Activated gamma-delta T cell treated with anti-CD3 and anti-CD28 coated beads, Interleukin-2, amount 50 U/mL, for 16 hours (primary cell): Measurements from ENCODE around the gene ADGRV1.

ENCODE experiments used
- DNase-seq: peaks from one replicate; pipeline ENCODE4 v3.0.0-alpha.2; 2020; ENCODE audit warnings: low read depth

The ADGRV1 gene

GRCh38 chr5:91141642-91142041 is 583.0 kb downstream of the ADGRV1 start:
- no peak for DNase-seq

- DNase-seq = no peak
These were observed 583.8 kb downstream of the ADGRV1 start for GRCh38 chr5:91142386-91142785.

- no peak for DNase-seq
These were observed 584.2 kb downstream of the ADGRV1 start for GRCh38 chr5:91142819-91143218.

- DNase-seq = no peak
These were observed 585.2 kb downstream of the ADGRV1 start for GRCh38 chr5:91143840-91144239.

GRCh38 chr5:91144491-91145332 is 586.1 kb downstream of the ADGRV1 start:
- no peak for DNase-seq

- DNase-seq = no peak
These were observed 586.7 kb downstream of the ADGRV1 start for GRCh38 chr5:91145333-91145620.

GRCh38 chr5:91146230-91146629 is 587.6 kb downstream of the ADGRV1 start:
- DNase-seq = no peak

- no peak for DNase-seq
These were observed 588.5 kb downstream of the ADGRV1 start for GRCh38 chr5:91146905-91147600.

- DNase-seq = no peak
These were observed 591.6 kb downstream of the ADGRV1 start for GRCh38 chr5:91150234-91150633.

- no peak for DNase-seq
These were observed 592.0 kb downstream of the ADGRV1 start for GRCh38 chr5:91150636-91151035.

GRCh38 chr5:91151947-91152346 is 593.4 kb downstream of the ADGRV1 start:
- no peak for DNase-seq

GRCh38 chr5:91154338-91154737 is 595.7 kb downstream of the ADGRV1 start:
- DNase-seq = no peak

GRCh38 chr5:91155274-91155673 is 596.7 kb downstream of the ADGRV1 start:
- DNase-seq = no peak

- DNase-seq = no peak
These were observed 597.6 kb downstream of the ADGRV1 start for GRCh38 chr5:91156242-91156641.

GRCh38 chr5:91158011-91158410 is 599.4 kb downstream of the ADGRV1 start:
- no peak for DNase-seq

GRCh38 chr5:91159647-91160046 is 601.0 kb downstream of the ADGRV1 start:
- no peak for DNase-seq

GRCh38 chr5:91160714-91161285 is 602.2 kb downstream of the ADGRV1 start:
- no peak for DNase-seq

GRCh38 chr5:91162534-91163381 is 604.2 kb downstream of the ADGRV1 start:
- peak; percentile 41 for DNase-seq

- DNase-seq = no peak
These were observed 605.8 kb downstream of the ADGRV1 start for GRCh38 chr5:91164424-91164823.

- DNase-seq = no peak
These were observed 607.6 kb downstream of the ADGRV1 start for GRCh38 chr5:91166059-91166807.

GRCh38 chr5:91168859-91169258 is 610.3 kb downstream of the ADGRV1 start:
- DNase-seq = no peak

GRCh38 chr5:91170266-91170665 is 611.7 kb downstream of the ADGRV1 start:
- no peak for DNase-seq
